Fibroblast of mammary gland (primary cell): ENCODE data around the gene HIPK2.
"Not testable (repeated sequence)": the region's sequence is repeated elsewhere in the genome, so short reads cannot be mapped to it uniquely, and the experiment has no call there.

Experiments used
- DNase-seq: peaks from one replicate; pipeline ENCODE4 v3.0.0-alpha.2; 2010; ENCODE audit warnings: low read depth
- H3K4me3 ChIP-seq: 2 replicates; pipeline ENCODE4 v1.5.1; 2011; ENCODE audit warnings: low read depth, mild to moderate bottlenecking, low read length, moderate library complexity; ENCODE audit not compliant: control insufficient read depth
- CTCF ChIP-seq: conservative IDR thresholded peaks from 2 replicates; pipeline ENCODE4 v1.5.1; 2011; ENCODE audit warnings: low read depth, low read length, inconsistent platforms; ENCODE audit not compliant: control insufficient read depth, insufficient read depth

HIPK2 gene

GRCh38 chr7:139620676-139621344 is 157.0 kb downstream of the HIPK2 start:
- DNase-seq = peak; percentile 35
- TF ChIP-seq CTCF = peak; percentile 66
- no peak overlapping the region for H3K4me3 ChIP-seq

- peak; percentile 5 for TF ChIP-seq CTCF
- no peak overlapping the region for H3K4me3 ChIP-seq
- DNase-seq = peak; percentile 90
Observed at GRCh38 chr7:139619367-139619657, 158.5 kb downstream of the HIPK2 start.

- no peak overlapping the region for H3K4me3 ChIP-seq
- DNase-seq = peak; percentile 47
- peak; percentile 52 for TF ChIP-seq CTCF
Observed at GRCh38 chr7:139618482-139619366, 159.1 kb downstream of the HIPK2 start.

GRCh38 chr7:139617074-139617473 is 160.7 kb downstream of the HIPK2 start:
- H3K4me3 ChIP-seq = no peak overlapping the region
- DNase-seq = no peak
- no peak for TF ChIP-seq CTCF

GRCh38 chr7:139614886-139615285 is 162.9 kb downstream of the HIPK2 start:
- TF ChIP-seq CTCF = no peak
- H3K4me3 ChIP-seq = no peak overlapping the region
- no peak for DNase-seq

- no peak overlapping the region for H3K4me3 ChIP-seq
- TF ChIP-seq CTCF = no peak
- no peak for DNase-seq
Observed at GRCh38 chr7:139613971-139614411, 163.8 kb downstream of the HIPK2 start.

GRCh38 chr7:139611556-139611955 is 166.2 kb downstream of the HIPK2 start:
- not testable (repeated sequence) for H3K4me3 ChIP-seq, DNase-seq
